Neuronal stem cell (in vitro differentiated cells): ENCODE results near the gene TTC6.

Source experiments
- DNase-seq: peaks from one replicate; pipeline ENCODE4 v3.0.0-alpha.2; 2013; ENCODE audit warnings: low spot score
- H2AFZ ChIP-seq: one replicate; pipeline ENCODE4 v1.6.1; 2013; ENCODE audit warnings: mild to moderate bottlenecking, low read length, inconsistent platforms
- H2AK5ac ChIP-seq: 2 replicates; pipeline ENCODE4 v1.6.1; 2013; ENCODE audit warnings: low read depth, mild to moderate bottlenecking, inconsistent platforms, low read length, moderate library complexity, mixed read lengths
- H2BK120ac ChIP-seq: 2 replicates; pipeline ENCODE4 v1.6.1; 2013; ENCODE audit warnings: low read depth, mild to moderate bottlenecking, inconsistent platforms, low read length, moderate library complexity, mixed read lengths
- H2BK12ac ChIP-seq: one replicate; pipeline ENCODE4 v1.6.1; 2013; ENCODE audit warnings: low read length, inconsistent platforms
- H2BK15ac ChIP-seq: 2 replicates; pipeline ENCODE4 v1.6.1; 2013; ENCODE audit warnings: mild to moderate bottlenecking, low read length, inconsistent platforms, mixed read lengths
- H2BK5ac ChIP-seq: one replicate; pipeline ENCODE4 v1.6.1; 2013; ENCODE audit warnings: inconsistent platforms, mild to moderate bottlenecking, low read length, moderate library complexity
- H3K14ac ChIP-seq: one replicate; pipeline ENCODE4 v1.6.1; 2013; ENCODE audit warnings: low read length, inconsistent platforms
- H3K18ac ChIP-seq: 2 replicates; pipeline ENCODE4 v1.6.1; 2013; ENCODE audit warnings: low read length, inconsistent platforms
- H3K23ac ChIP-seq: 2 replicates; pipeline ENCODE4 v1.6.1; 2013; ENCODE audit warnings: low read depth, mild to moderate bottlenecking, mixed read lengths, low read length, inconsistent platforms; ENCODE audit not compliant: poor library complexity
- H3K27ac ChIP-seq: replicated peaks from 3 replicates; pipeline ENCODE4 v1.5.1; 2013; ENCODE audit warnings: low read length, inconsistent platforms
- H3K27me3 ChIP-seq, 3 experiments: 2 replicates each; pipeline ENCODE4 v1.6.1; 2013; ENCODE audit warnings: low read length in 3 of 3, mild to moderate bottlenecking in 2 of 3, inconsistent platforms in 1 of 3, low read depth in 1 of 3, mixed read lengths in 1 of 3, moderate library complexity in 1 of 3; ENCODE audit not compliant: control insufficient read depth in 3 of 3, insufficient read depth in 3 of 3
- H3K36me3 ChIP-seq, 2 donors: replicated peaks in 1 of 2; 2 replicates each; pipeline ENCODE4 v1.6.1; 2013; ENCODE audit warnings: low read length in 2 of 2; ENCODE audit not compliant: control insufficient read depth in 2 of 2, insufficient read depth in 2 of 2
- H3K4ac ChIP-seq: 2 replicates; pipeline ENCODE4 v1.6.1; 2013; ENCODE audit warnings: inconsistent platforms, mild to moderate bottlenecking, low read length, moderate library complexity
- H3K4me1 ChIP-seq, 2 donors: 1 replicate in 1 of 2; 2 replicates in 1 of 2; pipeline ENCODE4 v1.6.1; 2013; ENCODE audit warnings: low read length in 2 of 2, low read depth in 1 of 2; ENCODE audit not compliant: control insufficient read depth in 2 of 2, insufficient read depth in 1 of 2
- H3K4me2 ChIP-seq: one replicate; pipeline ENCODE4 v1.6.1; 2013; ENCODE audit warnings: mild to moderate bottlenecking, low read length, inconsistent platforms; ENCODE audit not compliant: insufficient read depth, poor library complexity, severe bottlenecking
- H3K4me3 ChIP-seq, 2 donors: 2 replicates each; pipeline ENCODE4 v1.5.1; 2013; ENCODE audit warnings: low read length in 2 of 2, mild to moderate bottlenecking in 2 of 2, inconsistent platforms in 1 of 2, moderate library complexity in 1 of 2
- H3K79me1 ChIP-seq: one replicate; pipeline ENCODE4 v1.6.1; 2013; ENCODE audit warnings: low read depth, mild to moderate bottlenecking, inconsistent platforms, low read length, moderate library complexity
- H3K9ac ChIP-seq: one replicate; pipeline ENCODE4 v1.6.1; 2013; ENCODE audit warnings: mild to moderate bottlenecking, low read depth, low read length, inconsistent platforms; ENCODE audit not compliant: poor library complexity
- H3K9me3 ChIP-seq, 2 donors: replicated peaks in 1 of 2; 2 replicates each; pipeline versions ENCODE3 to v1.6.1; 2013; ENCODE audit warnings: low read length in 2 of 2, mild to moderate bottlenecking in 2 of 2, inconsistent platforms in 1 of 2, low read depth in 1 of 2, mixed read lengths in 1 of 2, moderate library complexity in 1 of 2; ENCODE audit not compliant: control insufficient read depth in 2 of 2, insufficient read depth in 1 of 2
- H4K8ac ChIP-seq: one replicate; pipeline ENCODE4 v1.6.1; 2013; ENCODE audit warnings: low read depth, mild to moderate bottlenecking, inconsistent platforms, low read length, moderate library complexity
- H4K91ac ChIP-seq: one replicate; pipeline ENCODE4 v1.6.1; 2013; ENCODE audit warnings: low read length, low read depth, mild to moderate bottlenecking, inconsistent platforms; ENCODE audit not compliant: poor library complexity
- WGBS, 2 donors: extraction: QIAGEN DNeasy Blood & Tissue Kit; methylation state at CpG; one replicate each; pipeline ENCODE4 v1.1.7; 2013; ENCODE audit warnings: missing lambda C conversion rate in 2 of 2, mixed read lengths in 1 of 2; ENCODE audit not compliant: insufficient read length in 2 of 2, insufficient replicate concordance in 1 of 2; ENCODE audit errors: extremely low coverage in 2 of 2; 5-methylcytosine and 5-hydroxymethylcytosine counted together

The TTC6 gene

DNA sequence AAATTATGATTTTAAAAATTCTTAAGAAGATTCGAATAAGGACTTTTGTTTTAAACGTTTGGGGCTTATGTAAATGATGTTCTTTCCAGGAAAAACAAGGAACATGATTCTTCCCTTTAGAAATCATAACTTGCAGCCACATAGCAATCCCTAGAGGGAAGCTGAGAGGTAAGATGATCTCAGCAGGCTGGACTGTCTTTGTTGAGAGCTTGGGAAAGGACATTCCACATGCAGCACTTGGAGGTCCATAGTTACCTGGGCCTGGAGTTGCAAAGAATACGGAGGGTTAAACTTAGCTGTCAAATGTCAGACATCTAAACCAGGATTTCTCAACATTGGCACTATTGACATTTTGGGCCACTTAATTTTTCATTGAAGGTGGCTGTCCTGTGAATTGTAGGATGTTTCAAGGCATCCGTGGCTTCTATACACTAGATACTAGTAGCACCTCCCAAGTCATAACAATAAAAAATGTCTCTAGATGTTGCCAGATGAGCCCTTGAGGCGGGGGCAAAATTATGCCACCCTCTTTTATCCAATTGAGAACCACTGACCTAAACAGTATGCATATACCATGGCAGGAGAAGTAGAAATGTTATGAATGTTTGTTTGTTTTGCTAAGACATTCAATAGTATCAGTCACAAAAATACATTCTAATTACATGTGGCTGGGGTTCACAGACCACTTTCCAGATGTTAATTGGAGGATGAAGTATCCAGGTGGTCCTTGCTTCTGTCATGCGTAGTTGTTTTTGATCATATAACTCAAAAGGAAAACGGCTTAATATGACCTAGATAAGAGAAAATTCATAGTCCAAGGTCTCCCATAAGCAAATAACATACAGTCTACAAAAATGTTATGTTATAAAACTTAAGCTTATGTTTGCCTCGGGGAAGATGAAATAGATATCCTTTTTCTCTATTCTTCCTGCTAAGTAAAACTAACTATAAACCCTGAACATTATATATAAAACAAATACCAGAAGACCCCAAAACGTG is 30.5 kb downstream of the TTC6 start:
- no peak overlapping the region for H2AFZ ChIP-seq
- H3K79me1 ChIP-seq: no peaks in the 10 kb centered on the region
- peaks cover 2 to 38% (median 20%) of the 10 kb centered on the region in 3 experiments for H3K27me3 ChIP-seq
- H2BK120ac ChIP-seq: no peak overlapping the region
- H2BK12ac ChIP-seq: no peak overlapping the region
- no peak overlapping the region for H3K23ac ChIP-seq
- no peak overlapping the region for H3K14ac ChIP-seq
- no peak overlapping the region for H3K27ac ChIP-seq
- no peak overlapping the region for H4K8ac ChIP-seq
- H2BK15ac ChIP-seq: no peak overlapping the region
- peaks cover 0 to 4% of the 10 kb centered on the region in 2 donors for H3K4me1 ChIP-seq
- H2BK5ac ChIP-seq: no peak overlapping the region
- H4K91ac ChIP-seq: no peak overlapping the region
- no peak overlapping the region for H2AK5ac ChIP-seq
- H3K4me2 ChIP-seq: no peak overlapping the region
- H3K18ac ChIP-seq: no peak overlapping the region
- no peak overlapping the region for H3K9ac ChIP-seq
- DNase-seq: no peak
- peaks cover 0 to 6% of the 10 kb centered on the region in 2 donors for H3K9me3 ChIP-seq
- WGBS, 2 donors: no CpG with 5 or more reads among the region's 9 CpGs
- no peaks in the 10 kb centered on the region for H3K36me3 ChIP-seq
- no peak overlapping the region for H3K4me3 ChIP-seq
- no peak overlapping the region for H3K4ac ChIP-seq

DNA sequence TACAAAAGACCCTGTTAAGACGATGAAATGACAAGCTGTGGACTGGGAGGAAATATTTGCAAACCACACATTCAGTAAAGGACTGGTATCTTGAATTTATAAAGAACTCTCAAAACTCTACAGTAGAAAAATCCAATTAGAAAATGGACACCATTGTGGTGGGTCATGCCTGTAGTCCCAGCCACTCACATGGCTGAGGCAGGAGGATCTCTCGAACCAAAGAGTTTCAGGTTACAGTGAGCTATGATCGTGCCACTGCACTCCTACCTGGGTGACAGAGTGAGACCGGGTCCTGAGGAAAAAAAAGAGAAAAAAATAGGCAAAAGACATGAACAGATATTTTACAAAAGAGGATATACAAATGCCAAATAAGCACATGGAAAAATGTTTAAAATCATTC is 41.9 kb downstream of the TTC6 start:
- no peak overlapping the region for H2BK15ac ChIP-seq
- no peak overlapping the region for H3K18ac ChIP-seq
- no peaks in the 10 kb centered on the region for H3K36me3 ChIP-seq
- H3K27ac ChIP-seq: no peak overlapping the region
- H4K8ac ChIP-seq: no peak overlapping the region
- H3K9me3 ChIP-seq: no peaks in the 10 kb centered on the region
- no peak overlapping the region for H2AK5ac ChIP-seq
- peaks cover 0 to 2% (median 0%) of the 10 kb centered on the region in 3 experiments for H3K27me3 ChIP-seq
- H3K23ac ChIP-seq: no peak overlapping the region
- H3K4me3 ChIP-seq: no peak overlapping the region
- H2AFZ ChIP-seq: no peak overlapping the region
- no peak overlapping the region for H3K4me2 ChIP-seq
- no peak overlapping the region for H3K9ac ChIP-seq
- H2BK12ac ChIP-seq: no peak overlapping the region
- H3K4ac ChIP-seq: no peak overlapping the region
- H3K14ac ChIP-seq: no peak overlapping the region
- H3K79me1 ChIP-seq: no peaks in the 10 kb centered on the region
- no peak overlapping the region for H4K91ac ChIP-seq
- no CpG with 5 or more reads among the region's 4 CpGs for WGBS, 2 donors
- no peak overlapping the region for H2BK5ac ChIP-seq
- no peak overlapping the region for H2BK120ac ChIP-seq
- DNase-seq: no peak
- H3K4me1 ChIP-seq: no peaks in the 10 kb centered on the region

DNA sequence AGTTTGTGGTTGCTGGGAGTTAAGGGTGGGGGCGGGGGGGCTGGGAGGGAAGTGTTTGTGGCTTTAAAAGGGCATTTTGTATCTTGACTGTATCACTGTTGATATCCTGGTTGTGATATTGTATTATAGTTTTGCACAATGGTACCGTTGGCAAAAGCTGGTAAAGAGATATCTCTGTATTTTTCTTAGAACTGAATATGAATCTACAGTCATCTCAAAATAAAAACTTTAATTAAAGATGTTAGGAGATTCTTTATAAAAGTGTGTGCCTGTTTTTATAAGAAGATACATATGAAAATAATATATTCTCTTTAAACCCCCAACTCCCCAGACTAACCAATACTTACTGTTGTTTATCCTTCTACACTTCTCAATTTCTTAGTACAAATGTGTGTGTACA is 43.2 kb downstream of the TTC6 start:
- H2BK120ac ChIP-seq: no peak overlapping the region
- no peak overlapping the region for H3K4me3 ChIP-seq
- H3K36me3 ChIP-seq: no peaks in the 10 kb centered on the region
- no peak overlapping the region for H4K8ac ChIP-seq
- no peak overlapping the region for H4K91ac ChIP-seq
- H3K23ac ChIP-seq: no peak overlapping the region
- peaks cover 0 to 2% (median 0%) of the 10 kb centered on the region in 3 experiments for H3K27me3 ChIP-seq
- H3K27ac ChIP-seq: no peak overlapping the region
- H2BK5ac ChIP-seq: no peak overlapping the region
- no peak overlapping the region for H3K9ac ChIP-seq
- H2AFZ ChIP-seq: no peak overlapping the region
- DNase-seq: no peak
- no peak overlapping the region for H3K18ac ChIP-seq
- no peaks in the 10 kb centered on the region for H3K9me3 ChIP-seq
- no peak overlapping the region for H3K4ac ChIP-seq
- no peaks in the 10 kb centered on the region for H3K79me1 ChIP-seq
- H3K4me1 ChIP-seq: no peaks in the 10 kb centered on the region
- no CpG with 5 or more reads among the region's 2 CpGs for WGBS, 2 donors
- H3K4me2 ChIP-seq: no peak overlapping the region
- H3K14ac ChIP-seq: no peak overlapping the region
- no peak overlapping the region for H2BK12ac ChIP-seq
- no peak overlapping the region for H2AK5ac ChIP-seq
- H2BK15ac ChIP-seq: no peak overlapping the region

DNA sequence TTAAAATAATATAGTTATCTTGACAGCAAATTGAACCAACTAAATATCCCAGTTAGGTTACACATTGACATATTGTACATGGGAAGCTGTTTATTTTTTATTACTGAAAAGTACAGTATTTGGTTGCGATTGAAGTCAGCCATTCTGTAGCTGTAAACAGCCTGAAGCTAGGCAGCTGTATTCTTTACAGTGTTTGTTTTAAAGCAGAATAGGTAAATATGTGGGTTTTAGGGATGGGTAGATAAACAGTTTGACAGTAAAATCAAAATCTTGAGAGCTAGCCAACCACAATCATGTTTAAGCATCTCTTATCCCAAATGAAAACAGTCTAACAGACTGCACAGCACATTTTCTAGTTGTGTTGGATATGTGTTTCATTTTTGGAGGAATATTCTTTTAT is 45.7 kb downstream of the TTC6 start:
- no peak for DNase-seq
- Histone ChIP-seq H3K18ac (no peak overlapping the region), H2AFZ (no peak overlapping the region), H2BK15ac (no peak overlapping the region), H4K91ac (no peak overlapping the region), H3K36me3 (no peaks in the 10 kb centered on the region), H3K27ac (no peak overlapping the region), H3K4ac (no peak overlapping the region), H3K27me3 (no peaks in the 10 kb centered on the region), H2BK12ac (no peak overlapping the region), H4K8ac (no peak overlapping the region), H3K4me2 (no peak overlapping the region), H3K23ac (no peak overlapping the region), H3K79me1 (no peaks in the 10 kb centered on the region), H2AK5ac (no peak overlapping the region), H3K9me3 (no peaks in the 10 kb centered on the region), H3K9ac (no peak overlapping the region), H3K14ac (no peak overlapping the region), H2BK120ac (no peak overlapping the region), H3K4me3 (no peak overlapping the region), H3K4me1 (no peaks in the 10 kb centered on the region), H2BK5ac (no peak overlapping the region)
- WGBS, 2 donors: no CpG with 5 or more reads among the region's 1 CpG
